NCI-H82 (cell line): ENCODE data around the gene CDC23.

ENCODE experiments used
- DNase-seq: peaks from one replicate; lab custom pipeline; 2025; lab: John Stamatoyannopoulos, UW

The CDC23 gene

DNA sequence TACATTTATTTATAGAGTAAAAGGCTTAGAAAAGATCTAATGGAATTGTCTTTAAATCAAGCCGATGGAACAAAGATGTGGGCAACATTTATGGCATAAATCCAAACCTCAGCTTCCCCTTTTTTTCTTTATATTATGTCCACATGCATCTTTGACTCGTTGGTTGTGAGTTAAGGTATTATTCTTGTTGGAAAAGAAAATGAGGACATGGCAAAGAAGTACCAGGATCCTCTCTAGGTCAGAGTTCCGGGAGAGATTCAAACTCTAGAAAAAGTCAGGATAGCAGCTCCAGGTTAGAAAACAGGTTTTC, 73.4 kb downstream of the CDC23 start:
- DNase-seq = no peak

DNA sequence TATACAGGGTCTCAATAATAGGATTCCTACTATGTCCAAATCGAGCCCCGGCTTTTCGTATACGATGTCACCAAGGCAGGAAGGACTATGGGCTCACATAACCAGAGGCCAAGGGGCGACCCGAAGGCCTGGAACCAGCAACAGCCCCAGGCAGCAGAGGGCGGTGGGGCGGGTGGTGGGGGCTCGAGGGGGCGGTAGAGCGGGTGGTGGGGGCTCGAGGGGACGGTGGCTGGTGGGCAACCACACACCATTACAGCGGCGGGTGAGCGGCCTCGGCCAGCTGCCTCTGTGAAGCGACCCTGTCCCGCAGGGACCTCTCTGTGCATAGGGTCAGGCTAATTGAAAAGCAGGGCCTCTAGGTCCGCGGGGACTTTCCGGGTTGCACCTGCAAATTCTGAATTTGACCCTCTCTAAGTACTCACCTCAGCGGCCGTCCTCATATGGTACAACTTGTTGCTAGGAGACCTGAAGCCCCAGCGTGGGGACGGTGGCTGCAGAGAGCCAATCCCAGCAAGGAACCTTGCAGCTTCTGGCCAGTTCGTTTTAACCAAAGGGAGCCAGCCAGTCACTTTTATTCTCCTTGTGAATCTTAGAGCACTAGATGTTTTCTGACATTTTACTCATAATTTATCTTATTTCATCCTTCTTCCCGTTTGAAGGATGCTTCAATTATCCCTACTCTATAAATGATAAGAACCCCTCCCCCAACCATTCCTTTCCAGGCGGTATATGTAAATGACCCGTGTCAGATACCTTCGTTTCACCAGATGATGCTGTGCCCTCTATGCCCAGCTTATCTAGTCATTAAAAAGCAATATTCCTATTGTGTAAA, 74.0 kb downstream of the CDC23 start, which contains the start of gene NME5:
TSS of gene NME5 (minus strand) at position 480 of the 832 bp plus-strand sequence. CDS start 648 bp downstream, outside the sequence.
- peak; percentile 66 for DNase-seq
